Left ventricle myocardium inferior (tissue), 1 donor: Measurements from ENCODE around the gene MRPL27. TPM values are rescaled to one million over a fixed set of nuclear protein-coding genes. Genes with fewer than 3 reads are reported as not detected.
A peak's percentile ranks its signal among the peaks of the same experiment; 100 is the strongest.

Experiments
- DNase-seq: peaks from one replicate; pipeline ENCODE4 v3.0.0-alpha.2; 2020
- H3K27ac ChIP-seq: fragments of 200-600 bp; replicated peaks from 2 replicates; pipeline ENCODE4 v1.8.0; 2021
- H3K27me3 ChIP-seq: fragments of 200-600 bp; 2 replicates; pipeline ENCODE4 v1.8.0; 2021; ENCODE audit warnings: low read depth
- H3K36me3 ChIP-seq: fragments of 200-600 bp; 2 replicates; pipeline ENCODE4 v1.8.0; 2021
- H3K4me1 ChIP-seq: fragments of 200-600 bp; 2 replicates; pipeline ENCODE4 v1.8.0; 2021
- H3K4me3 ChIP-seq: fragments of 200-600 bp; 2 replicates; pipeline ENCODE4 v1.8.0; 2021; ENCODE audit warnings: mild to moderate bottlenecking, moderate library complexity
- H3K9me3 ChIP-seq: fragments of 200-600 bp; replicated peaks from 2 replicates; pipeline ENCODE4 v1.8.0; 2021
- intact Hi-C: fragments of 100-400 bp; cut with micrococcal nuclease; formaldehyde crosslinking; loops from one replicate; pipeline ENCODE4 v1.11.0; 2022
- total RNA-seq: library from RNA; stranded (reverse); fragmentation: NEBNext Ultra II Directional; extraction: Animal tissue kit (Norgen Biotek cat#: 25700); gene quantifications from one replicate; pipeline ENCODE4 v1.2.1, GENCODE V29; 2021
- TF ChIP-seq, protein P1 (sequence below): fragments of 200-600 bp; IDR thresholded peaks from 2 replicates; pipeline ENCODE4 v1.8.0; 2021; ENCODE audit warnings: antibody characterized with exemption, mild to moderate bottlenecking, borderline replicate concordance
- donor health status: DM: no; HTN: yes; CAD: no; lungs with severe emphysema.

Gene MRPL27
- total RNA-seq, 1 donor from 2014 or later = 85.0 TPM

DNA sequence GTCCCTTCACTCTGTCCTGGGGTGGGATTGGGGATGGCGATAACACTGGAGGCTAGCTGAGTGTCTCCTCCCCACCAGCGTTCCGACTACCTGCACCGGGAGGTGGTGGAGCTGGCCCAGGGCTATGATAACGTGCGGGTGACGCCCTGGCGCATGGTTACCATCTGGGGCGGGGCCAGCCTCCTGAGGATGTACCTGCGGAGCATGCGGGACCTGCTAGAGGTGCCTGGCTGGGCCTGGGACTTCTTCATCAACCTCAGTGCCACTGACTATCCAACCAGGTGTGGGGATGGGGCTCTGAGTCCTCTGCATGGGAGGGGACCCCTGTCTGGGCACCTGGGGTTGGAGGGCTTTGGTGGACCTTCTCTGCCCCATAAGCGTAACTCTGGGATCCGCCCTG, 18.2 kb downstream of the MRPL27 start:
- no peak for DNase-seq
- Histone ChIP-seq H3K27me3 (no peaks in the 10 kb centered on the region), H3K4me3 (no peak overlapping the region), H3K36me3 (peaks cover 59% of the 10 kb centered on the region), H3K9me3 (no peaks in the 10 kb centered on the region), H3K27ac (no peak overlapping the region), H3K4me1 (peaks cover 23% of the 10 kb centered on the region)
- TF ChIP-seq, protein P1, sequence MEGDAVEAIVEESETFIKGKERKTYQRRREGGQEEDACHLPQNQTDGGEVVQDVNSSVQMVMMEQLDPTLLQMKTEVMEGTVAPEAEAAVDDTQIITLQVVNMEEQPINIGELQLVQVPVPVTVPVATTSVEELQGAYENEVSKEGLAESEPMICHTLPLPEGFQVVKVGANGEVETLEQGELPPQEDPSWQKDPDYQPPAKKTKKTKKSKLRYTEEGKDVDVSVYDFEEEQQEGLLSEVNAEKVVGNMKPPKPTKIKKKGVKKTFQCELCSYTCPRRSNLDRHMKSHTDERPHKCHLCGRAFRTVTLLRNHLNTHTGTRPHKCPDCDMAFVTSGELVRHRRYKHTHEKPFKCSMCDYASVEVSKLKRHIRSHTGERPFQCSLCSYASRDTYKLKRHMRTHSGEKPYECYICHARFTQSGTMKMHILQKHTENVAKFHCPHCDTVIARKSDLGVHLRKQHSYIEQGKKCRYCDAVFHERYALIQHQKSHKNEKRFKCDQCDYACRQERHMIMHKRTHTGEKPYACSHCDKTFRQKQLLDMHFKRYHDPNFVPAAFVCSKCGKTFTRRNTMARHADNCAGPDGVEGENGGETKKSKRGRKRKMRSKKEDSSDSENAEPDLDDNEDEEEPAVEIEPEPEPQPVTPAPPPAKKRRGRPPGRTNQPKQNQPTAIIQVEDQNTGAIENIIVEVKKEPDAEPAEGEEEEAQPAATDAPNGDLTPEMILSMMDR = no peak
- intact Hi-C loops = no loop called here

DNA sequence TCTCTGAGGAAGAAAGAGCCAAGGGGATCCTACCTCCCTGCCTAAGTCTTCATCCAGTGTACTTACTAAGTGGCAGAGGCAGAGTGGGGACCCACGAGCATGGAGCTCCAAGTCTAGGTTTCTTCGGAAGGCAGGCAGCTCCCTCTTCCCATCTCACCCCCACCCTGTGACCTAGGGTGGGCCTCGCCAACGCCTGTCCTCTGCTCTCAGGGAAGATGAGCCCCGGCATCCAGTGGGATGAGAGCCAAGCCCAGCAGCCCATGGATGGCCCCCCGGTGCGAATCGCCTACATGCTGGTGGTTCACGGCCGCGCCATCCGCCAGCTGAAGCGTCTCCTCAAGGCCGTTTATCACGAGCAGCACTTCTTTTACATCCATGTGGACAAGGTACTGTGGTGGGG, 18.8 kb downstream of the MRPL27 start:
- peaks cover 58% of the 10 kb centered on the region for H3K36me3 ChIP-seq
- no peak overlapping the region for H3K4me3 ChIP-seq
- peaks cover 20% of the 10 kb centered on the region for H3K4me1 ChIP-seq
- no peaks in the 10 kb centered on the region for H3K9me3 ChIP-seq
- intact Hi-C loops = no loop called here
- H3K27me3 ChIP-seq = no peaks in the 10 kb centered on the region
- H3K27ac ChIP-seq = no peak overlapping the region
- DNase-seq = no peak
- TF ChIP-seq, protein P1 = no peak

DNA sequence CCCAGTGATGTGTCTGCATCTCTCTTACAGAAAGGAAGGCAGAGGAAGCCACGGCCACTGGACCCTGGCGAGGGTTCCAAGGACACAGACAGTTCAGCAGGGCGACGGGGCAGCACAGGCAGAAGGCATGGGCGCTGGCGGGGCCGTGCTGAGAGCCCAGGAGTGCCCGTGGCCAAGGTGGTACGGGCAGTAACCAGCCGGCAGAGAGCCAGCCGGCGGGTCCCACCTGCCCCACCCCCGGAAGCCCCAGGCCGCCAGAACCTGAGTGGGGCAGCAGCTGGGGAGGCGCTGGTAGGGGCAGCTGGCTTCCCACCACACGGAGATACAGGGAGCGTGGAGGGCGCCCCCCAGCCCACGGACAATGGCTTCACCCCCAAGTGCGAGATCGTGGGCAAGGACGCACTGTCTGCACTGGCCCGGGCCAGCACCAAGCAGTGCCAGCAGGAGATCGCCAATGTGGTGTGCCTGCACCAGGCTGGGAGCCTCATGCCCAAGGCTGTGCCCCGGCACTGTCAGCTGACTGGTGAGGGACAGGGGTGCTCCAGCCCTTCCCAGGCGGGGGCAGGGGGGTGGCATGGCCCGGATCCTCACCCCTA, 19.3 kb downstream of the MRPL27 start:
- H3K27ac ChIP-seq = no peak overlapping the region
- DNase-seq = no peak
- peaks cover 54% of the 10 kb centered on the region for H3K36me3 ChIP-seq
- TF ChIP-seq, protein P1 = no peak
- H3K27me3 ChIP-seq = no peaks in the 10 kb centered on the region
- H3K4me1 ChIP-seq = peaks cover 19% of the 10 kb centered on the region
- no peaks in the 10 kb centered on the region for H3K9me3 ChIP-seq
- intact Hi-C loops = no loop called here
- no peak overlapping the region for H3K4me3 ChIP-seq

DNA sequence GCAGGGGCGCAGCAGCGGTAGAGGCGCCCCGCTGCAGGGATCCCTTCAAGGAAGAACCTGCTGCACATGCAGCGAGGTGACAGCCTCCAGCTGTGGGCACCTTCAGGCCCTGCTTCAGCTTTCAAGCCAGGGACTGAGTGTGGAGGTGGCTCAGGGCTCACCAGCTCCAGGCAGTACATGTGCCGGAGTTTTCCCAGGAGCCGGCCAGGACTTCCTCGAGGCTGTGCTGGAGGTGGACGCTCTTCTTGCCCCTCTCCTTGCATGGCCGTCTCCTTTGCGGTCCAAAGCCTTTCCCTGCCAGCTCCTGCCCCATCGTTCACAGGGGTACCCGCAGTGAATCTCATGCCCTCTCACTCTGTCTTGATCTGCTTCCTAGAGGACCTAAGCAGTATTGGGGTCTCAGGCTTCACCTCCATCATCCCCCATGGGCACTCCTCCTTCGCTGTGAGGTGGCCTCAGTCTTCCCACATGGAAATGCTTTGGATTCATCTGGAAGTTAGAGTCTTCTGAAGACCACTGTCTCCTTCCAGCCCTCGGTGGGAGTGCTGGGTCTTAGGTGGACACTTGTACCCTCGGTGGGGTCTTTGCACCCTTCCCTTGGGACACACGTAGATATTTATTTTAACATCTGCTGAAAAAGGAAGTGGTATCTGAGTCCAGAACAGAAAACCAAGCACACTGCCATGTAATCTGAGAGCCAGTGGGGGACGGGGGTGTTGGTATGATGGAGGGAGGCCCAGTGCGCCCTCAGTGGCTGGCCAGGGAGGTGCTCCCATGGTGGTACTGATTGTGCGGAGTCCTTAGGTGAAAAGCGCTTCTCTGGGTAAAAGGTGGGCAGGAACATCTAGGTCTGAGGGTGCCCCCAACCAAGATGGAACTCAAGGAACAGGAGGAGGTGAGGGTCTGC, 20.0 kb downstream of the MRPL27 start:
- no peaks in the 10 kb centered on the region for H3K27me3 ChIP-seq
- no peak overlapping the region for H3K4me3 ChIP-seq
- H3K36me3 ChIP-seq = peaks cover 47% of the 10 kb centered on the region
- peaks cover 27% of the 10 kb centered on the region for H3K4me1 ChIP-seq
- DNase-seq = no peak
- H3K9me3 ChIP-seq = no peaks in the 10 kb centered on the region
- intact Hi-C loops = no loop called here
- H3K27ac ChIP-seq = peak overlapping the region; percentile 1
- TF ChIP-seq, protein P1 = no peak

DNA sequence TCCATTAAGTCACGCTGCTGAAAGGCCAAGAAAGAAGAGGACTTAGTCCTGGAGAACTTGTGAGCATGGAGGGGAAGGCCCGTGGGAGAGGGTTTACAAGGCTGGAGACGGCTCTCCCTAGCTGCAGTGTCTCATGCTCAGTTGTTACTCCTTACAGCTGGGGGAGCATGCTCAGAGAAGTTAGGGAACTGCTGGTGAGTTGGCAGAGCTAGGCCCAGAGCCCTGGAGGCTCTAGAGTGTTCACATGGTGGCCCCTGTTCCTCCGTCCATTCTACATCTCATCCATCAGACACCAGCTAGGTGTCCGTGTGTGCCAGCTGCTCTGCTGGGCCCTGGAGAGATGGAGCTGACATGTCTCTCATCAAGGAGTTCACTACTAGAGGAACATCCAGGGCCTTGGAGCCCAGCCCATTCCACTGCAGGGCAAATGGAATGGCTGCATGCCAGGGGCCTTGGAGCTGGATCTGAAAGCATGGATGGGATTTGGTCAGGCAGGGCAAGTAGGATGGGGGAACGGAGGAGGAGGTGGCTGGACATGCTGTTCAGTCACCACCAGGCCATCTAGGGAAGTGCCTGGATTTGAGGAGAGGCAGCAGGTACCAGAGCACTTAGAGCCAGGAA, 20.8 kb downstream of the MRPL27 start:
- intact Hi-C loops = no loop called here
- no peaks in the 10 kb centered on the region for H3K9me3 ChIP-seq
- H3K27me3 ChIP-seq = no peaks in the 10 kb centered on the region
- H3K4me1 ChIP-seq = peaks cover 34% of the 10 kb centered on the region
- H3K4me3 ChIP-seq = no peak overlapping the region
- peaks cover 39% of the 10 kb centered on the region for H3K36me3 ChIP-seq
- TF ChIP-seq, protein P1 = no peak
- peak; percentile 52 for DNase-seq
- peak overlapping the region; percentile 1 for H3K27ac ChIP-seq
